A673 (cell line): ENCODE data around the gene STARD9.

Experiments used
- CTCF ChIP-seq: fragments of 300-800, 200-600 bp; sonication (generic); conservative IDR thresholded peaks from 2 replicates; pipeline ENCODE4 v1.5.1; 2017; ENCODE audit warnings: low read depth, mild to moderate bottlenecking, antibody characterized with exemption, low read length, moderate library complexity, mixed read lengths
- EZH2 ChIP-seq: fragments of 200-600 bp; sonication (generic); IDR thresholded peaks from 2 replicates; pipeline ENCODE4 v1.6.1; 2017; ENCODE audit warnings: borderline replicate concordance, low read depth, mild to moderate bottlenecking, mixed read lengths, antibody characterized with exemption, low read length; ENCODE audit not compliant: poor library complexity, severe bottlenecking

GRCh38 chr15:42711746-42712145 is 136.3 kb downstream of the STARD9 start:
- TF ChIP-seq CTCF (no peak), EZH2 (no peak)
